D341Med (cell line): ENCODE data around the gene HIKESHI.
"Not testable (repeated sequence)": the region's sequence is repeated elsewhere in the genome, so short reads cannot be mapped to it uniquely, and the experiment has no call there.

Source experiments
- DNase-seq: peaks from one replicate; pipeline ENCODE4 v3.0.0; 2012; ENCODE audit warnings: low spot score

Gene HIKESHI

DNA sequence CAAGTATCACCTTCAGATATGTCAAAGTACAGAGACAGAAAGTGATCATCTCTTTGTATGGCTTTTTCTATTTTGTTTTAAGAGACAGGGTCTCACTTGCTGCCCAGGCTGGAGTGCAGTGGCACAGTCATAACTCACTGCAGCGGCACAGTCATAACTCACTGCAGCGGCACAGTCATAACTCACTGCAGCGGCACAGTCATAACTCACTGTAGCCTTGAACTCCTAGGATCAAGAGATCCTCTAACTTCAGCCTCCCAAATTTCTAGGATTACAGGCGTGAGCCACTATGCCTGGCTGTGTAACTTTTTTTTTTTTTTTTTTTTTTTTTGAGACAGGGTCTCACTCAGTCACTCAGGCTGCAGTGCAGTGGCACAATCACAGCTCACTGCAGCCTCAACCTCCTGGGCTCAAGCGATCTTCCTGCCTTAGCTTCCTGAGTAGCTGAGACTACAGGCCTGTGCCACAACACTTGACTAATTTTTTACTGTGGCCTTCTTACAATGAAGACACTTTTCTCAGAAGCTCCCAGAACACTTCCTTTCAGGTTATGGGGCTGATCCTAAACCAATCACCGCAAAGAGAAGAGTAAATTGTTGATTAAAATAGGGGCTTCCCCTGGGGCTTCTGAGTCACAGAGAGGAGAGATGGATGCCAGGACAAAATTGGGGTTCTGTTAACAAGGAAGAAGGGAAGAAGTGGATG, 9.0 kb upstream of the HIKESHI start:
- no peak for DNase-seq

DNA sequence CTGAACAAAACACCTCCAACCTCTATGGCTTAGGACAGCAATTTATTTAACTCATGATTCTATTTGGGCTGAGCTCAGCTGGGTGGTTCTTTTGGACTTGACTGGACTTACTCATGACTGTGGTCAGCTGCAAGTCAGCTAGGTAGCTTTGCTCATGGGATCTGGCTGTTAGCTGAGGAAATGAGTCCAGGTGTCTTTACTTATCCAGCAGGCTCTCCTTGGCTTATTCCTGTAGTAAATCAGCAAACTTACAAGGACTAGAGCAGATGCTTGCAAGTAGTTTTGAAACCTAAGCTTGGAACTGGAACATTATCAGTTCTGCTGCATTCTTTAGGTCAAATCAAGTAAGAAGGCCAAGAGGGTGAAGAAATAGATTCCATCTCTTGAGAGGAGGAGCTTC, 8.0 kb upstream of the HIKESHI start:
- DNase-seq = no peak

DNA sequence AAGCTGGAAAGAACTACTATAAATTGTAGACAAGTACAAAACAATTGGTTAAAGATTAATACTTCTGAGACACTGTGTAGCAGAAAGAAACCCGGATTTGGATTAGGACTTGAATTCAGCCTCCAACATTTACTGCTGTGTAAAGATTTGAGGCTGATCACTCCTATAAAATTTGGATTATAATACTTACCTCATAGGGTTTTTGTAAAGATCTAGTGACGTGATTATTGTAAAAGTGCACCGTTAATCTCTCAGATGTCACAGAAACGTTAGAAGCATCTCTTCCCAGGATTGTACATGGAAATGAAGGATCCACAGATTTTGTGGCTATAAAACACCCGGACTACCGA, 323 bp upstream of the HIKESHI start:
- no peak for DNase-seq

DNA sequence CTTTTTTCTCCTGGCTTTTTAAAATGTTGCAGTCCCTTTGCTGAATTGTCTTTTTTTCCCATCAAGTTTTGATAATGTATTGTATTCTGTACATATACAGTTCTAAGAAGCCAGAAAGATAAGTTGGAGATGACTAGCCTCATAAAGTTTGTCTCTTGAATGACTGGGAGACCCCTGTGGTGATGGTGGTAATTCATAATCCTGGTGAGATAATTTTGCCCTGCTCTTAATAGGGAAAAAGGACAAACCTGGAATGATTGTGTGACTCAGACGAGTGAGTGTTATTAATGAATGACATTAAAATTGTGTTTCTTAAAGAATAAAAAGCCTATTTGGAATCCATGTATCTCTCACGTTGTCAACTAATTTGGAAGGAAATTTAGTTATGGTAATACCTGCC, 1.2 kb downstream of the HIKESHI start:
- DNase-seq = no peak

DNA sequence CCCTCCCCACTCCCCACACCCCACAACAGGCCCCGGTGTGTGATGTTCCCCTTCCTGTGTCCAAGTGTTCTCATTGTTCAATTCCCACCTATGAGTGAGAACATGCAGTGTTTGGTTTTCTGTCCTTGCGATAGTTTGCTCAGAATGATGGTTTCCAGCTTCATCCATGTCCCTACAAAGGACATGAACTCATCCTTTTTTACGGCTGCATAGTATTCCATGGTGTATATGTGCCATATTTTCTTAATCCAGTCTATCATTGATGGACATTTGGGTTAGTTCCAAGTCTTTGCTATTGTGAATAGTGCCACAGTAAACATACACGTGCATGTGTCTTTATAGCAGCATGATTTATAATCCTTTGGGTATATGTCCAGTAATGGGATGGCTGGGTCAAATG, 6.7 kb downstream of the HIKESHI start:
- not testable (repeated sequence) for DNase-seq

DNA sequence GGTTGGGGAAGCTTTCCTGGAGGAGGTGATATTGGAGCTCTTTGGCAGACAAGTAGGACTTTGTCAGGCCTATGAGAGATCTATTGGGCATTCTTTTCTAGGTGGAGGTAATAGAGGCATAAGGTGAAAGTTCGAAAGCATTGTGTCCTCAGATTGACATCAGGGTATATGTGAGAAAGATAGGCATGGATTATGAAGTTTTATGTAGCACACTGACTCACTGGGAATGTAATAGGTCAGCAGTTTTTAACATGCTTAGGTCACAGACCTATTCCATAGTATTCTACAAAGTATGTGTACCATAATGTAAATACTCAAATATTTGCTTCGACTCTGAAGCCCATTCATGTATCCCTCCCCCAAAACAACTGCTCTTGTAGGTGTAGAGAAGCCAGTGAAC, 11.8 kb downstream of the HIKESHI start:
- DNase-seq = no peak

DNA sequence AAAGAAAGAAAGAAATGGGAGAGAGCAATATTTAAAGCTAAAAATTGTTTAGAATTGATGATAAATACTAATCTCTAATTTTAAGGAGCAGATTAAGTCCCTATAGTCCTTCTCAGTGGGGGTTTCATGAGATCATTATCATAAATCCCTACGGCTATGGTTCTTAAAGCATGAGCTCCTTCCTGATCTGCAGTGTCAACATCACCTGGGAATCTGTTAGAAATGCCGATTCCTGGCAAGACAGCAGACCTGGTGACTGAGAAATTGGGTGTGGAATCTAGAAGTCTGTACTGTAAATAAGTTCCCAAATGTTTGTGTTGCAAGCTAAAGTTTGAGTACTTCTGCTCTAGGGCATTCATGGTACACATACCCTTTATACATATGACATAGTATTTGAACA, 12.6 kb downstream of the HIKESHI start:
- no peak for DNase-seq

DNA sequence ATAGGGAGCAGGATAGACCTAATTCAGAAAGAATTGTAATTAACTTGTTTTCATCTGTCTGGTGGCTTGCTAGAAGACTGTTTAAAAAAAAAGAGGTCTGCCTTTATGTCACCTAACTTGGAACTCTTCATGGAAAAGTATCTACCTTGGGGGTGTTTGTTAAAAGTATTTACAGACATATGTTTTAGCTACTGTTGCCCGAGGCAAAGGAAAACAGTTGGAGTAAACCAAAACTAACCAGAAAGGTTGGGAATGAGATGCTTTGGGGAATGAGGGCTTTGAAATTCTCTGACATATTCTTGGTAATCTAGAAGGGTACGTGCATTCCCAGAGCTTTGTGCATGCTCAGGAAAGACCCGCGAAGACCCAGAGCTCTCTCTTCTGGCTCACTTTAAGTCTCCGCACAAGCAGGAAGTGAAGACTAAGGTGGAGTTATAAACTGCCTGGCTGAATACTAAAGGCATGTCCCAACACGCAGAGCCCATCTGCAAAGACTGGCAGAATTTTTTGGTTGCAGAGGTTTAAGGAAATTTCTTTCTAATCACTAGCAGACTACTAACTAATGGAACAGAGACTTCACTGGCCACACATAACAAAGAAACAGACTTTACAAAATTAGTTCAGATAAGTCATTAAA, 33.2 kb downstream of the HIKESHI start:
- DNase-seq = no peak

DNA sequence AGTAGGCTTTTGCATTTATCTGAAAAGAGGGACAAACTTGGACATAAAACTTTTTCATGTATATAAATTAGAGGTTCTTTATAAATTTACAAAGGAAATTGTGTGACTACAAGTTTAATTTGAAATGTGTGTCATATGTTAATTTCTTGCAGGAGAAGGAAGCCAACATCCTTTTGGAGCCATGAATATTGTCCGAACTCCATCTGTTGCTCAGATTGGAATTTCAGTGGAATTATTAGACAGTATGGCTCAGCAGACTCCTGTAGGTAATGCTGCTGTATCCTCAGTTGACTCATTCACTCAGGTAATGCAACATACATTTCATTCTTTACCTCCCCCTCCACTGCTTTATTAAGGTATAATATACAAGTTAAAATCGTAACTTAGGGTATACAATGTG, 35.2 kb downstream of the HIKESHI start:
- DNase-seq = no peak

DNA sequence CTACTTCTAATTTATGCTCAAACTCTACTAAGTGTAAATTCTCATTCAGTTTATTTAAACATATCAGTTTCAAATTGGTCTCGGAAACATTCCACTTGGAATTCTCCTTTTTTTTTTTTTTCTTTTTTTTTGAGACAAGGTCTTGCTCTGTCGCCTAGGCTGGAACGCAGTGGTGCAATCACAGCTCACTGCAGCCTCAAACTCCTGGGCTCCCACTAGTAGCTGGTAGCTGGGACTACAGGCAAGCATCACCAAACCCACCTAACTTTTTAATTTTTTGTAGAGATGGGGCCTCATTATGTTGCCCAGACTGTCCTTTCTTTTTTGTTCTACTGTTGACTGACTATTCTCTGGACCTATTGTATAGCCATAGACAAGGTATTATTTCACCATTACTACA, 39.3 kb downstream of the HIKESHI start:
- DNase-seq = no peak

DNA sequence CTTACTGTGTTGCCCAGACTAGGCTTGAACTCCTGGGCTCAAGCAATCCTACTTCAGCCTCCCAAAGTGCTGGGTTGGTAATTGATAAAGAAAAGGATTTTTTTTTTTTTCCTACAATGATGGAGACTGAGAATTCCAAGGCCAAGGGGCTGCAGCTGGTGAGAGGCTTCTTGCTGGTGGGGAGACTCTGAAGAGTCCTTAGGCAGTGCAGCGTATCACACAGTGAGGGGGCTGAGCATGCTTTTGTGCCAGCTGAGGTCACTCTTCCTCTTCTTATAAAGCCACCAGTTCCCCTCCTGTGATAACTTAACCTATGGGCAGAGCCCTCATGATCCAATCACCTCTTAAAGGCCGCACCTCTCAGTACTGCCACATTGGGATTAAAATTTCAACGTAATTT, 44.5 kb downstream of the HIKESHI start:
- DNase-seq = no peak

DNA sequence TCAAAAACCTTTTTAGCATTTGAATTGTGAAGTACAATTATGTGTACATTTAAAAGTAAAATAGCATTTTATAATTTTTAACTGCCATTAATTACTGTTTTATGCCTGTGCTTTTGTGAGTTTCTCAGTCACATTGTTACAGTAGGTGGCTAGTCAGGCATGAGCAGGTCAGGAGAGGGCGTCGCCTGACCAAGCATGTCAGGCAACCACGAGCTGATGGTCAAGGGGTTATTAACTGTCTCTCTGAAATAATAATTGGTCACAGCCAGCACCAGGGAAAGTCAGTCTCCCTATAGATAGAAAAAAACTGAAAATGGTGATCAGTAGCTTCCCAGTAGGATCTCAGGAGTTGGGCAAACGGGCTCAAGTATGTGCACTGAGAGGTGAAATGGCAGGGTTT, 53.2 kb downstream of the HIKESHI start:
- no peak for DNase-seq

DNA sequence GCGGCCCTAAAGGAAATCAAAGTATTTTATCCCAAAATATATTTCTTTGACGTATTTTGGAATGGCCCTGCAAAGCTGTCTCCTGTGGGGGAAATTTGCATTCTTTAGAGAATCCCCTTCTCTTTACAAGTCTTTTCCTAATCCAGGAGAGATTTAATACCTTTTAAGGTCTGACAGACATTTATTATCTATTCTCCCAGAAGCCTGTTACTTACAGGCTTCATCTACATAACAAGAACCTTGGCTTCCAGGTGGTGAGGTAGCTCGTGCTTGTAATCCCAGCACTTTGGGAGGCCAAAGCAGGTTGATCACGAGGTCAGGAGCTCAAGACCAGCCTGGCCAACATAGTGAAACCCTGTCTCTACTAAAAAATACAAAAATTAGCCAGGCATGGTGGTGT, 55.4 kb downstream of the HIKESHI start:
- not testable (repeated sequence) for DNase-seq

DNA sequence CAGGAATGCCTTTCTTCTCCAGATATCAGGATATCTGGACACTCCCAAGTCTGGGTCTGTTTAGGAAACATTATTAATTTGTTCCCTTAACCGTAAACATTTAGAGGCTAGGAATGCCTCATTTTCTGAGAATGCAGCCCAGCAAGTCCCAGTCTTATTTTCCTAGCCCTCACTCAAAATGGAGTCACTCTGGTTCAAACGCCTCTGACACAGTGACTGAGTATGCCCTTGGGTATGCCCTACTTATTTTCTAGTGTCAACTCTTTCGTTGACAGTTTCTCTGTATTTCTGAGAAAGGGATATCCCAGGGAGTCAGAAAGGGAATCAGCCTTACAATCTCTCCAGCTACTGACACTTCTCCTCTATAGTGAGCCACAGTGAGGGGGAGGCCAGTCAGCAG, 56.7 kb downstream of the HIKESHI start:
- DNase-seq = no peak

DNA sequence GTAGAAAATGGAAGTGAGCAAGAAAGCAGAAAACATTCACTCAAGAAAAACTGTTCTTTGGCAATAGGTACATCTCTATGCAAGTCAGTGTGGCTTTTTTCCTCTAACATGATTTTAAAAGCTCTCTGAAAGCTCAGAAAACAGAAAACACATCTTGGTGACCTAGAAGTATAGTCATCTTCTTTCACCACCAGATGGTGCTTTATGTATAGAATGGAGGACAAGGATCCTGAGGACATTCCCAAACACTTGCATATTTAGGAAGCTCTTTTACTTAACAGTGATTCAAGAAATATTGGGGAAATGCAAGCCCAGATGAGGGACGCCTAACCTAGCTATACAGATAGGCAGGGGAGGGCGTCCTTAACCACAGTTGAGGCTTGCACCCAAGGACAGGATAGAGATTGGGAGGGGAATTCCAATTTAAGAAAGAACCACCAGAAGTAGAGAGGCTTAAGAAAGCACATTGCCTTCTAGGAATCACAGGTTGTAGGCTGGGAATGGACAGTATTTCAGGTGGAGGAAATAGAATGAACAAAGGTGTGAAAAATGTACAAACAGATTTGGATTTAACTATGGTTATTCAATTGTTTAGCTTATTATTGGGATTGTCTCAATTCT, 58.8 kb downstream of the HIKESHI start:
- DNase-seq = no peak

DNA sequence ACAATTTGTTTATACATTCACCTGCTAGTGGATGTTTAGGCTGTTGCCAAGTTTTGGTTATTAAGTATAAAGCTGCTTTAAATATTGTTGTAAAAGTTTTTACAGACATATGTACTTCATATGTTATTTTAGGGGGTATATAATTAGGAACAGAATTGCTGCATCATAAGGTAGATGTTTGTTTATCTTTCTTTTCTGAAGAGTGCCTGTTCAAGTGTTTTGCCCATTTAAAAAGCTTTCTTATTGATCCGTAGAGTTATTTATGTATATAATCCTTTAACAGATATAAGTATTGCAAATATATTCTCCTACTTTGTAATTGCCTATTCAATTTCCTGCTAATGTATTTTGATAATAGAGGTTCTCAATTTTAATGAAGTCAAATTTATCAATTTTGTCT, 61.4 kb downstream of the HIKESHI start:
- DNase-seq = no peak

DNA sequence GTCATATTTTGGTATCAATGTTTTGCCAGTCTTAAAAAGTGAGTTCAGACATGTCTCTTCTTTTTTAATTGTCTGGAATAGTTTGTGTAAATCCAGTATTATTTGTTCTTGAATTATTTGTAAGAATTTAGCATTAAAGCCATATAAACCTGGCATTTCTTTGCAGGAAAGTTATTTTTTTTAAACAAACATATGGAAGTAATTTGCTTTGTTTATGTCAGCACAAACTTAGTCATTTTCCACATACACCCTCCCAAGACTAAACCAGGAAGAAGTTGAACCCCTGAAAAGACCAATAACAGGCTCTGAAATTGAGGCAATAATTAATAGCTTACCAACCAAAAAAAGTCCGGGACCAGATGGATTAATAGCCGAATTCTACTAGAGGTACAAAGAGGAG, 63.5 kb downstream of the HIKESHI start:
- no peak for DNase-seq

DNA sequence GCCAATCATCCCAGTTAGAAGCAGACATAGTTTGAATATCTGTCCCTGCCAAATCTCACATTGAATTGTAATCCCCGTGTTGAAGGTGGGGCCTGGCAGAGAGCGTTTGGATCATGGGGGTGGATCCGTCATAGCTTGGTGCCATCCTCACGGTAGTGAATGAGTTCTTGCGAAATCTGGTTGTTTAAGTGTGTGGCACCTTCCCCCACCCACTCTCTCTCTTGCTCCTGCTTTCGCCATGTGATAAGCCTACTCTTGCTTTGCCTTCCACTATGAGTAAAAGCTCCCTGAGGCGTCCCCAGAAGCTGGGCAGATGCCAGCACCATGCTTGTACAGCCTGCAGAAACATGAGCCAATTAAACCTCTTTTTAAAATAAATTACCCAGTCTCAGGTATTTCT, 67.6 kb downstream of the HIKESHI start:
- DNase-seq = no peak

DNA sequence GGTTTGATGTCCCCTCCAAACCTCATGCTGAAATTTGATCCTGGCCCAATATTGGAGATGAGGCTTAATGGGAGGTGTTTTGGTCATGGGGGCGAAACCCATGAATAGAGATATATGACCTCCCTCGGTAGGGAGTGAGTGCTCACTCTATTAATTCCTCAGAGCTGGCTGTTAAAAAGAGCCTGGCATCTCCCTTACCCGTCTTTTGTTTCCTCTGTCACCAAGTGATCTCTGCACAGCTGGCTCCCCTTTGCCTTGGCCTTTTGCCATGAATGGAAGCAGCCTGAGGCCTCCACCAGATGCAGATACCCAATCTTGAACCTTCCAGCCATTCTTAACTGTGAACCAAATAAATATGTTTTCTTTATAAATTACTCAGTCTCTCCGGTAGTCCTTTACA, 68.1 kb downstream of the HIKESHI start:
- DNase-seq = no peak

DNA sequence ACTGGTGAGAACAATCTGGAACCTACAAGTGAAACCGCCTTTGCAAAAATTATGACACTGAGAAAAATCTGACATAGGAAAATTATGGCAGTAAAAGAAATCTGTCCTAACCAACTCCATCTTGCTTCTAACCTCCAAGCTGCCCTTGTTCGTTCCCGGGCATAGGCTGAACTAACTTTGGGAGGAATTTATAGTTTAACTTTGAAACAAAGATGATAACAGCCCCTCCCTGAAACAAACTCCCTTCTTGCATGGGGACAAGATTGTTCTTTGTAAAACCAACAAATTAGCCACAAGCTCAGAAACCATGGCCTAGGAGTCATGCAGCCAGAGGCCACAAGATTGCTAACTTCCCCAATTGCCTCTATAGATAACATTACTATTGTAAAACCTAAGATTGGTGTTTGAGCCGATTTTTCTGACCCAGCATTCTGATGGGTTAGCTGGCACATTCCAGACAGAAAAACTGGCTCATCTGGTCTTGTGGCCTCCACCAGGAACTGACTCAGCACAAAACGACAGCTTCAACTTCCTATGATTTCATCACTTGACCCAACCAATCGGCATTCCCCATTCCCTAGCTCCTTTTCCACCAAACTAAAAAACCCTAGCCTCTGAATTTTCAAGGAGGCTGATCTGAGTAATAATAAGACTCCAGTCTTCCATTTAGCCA, 69.0 kb downstream of the HIKESHI start:
- DNase-seq = no peak

DNA sequence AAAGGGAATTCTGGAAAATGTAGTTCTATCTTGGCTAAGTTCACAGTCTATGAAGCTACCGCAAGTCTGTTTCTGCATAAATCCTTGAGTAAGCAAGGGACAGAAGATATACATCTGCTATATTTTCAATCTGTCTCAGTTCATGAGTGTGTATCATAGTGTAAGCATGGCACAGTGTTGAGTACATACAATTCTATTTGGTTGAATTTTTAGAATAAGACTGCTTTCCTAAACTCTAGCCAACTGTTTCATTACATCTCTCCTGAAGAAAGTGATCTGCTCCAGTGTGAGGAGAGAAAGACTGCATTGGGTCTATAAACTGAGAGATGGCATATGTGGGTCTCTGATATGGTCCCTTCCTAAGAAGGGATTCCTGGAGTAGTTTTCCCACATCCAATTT, 70.0 kb downstream of the HIKESHI start:
- DNase-seq = no peak

DNA sequence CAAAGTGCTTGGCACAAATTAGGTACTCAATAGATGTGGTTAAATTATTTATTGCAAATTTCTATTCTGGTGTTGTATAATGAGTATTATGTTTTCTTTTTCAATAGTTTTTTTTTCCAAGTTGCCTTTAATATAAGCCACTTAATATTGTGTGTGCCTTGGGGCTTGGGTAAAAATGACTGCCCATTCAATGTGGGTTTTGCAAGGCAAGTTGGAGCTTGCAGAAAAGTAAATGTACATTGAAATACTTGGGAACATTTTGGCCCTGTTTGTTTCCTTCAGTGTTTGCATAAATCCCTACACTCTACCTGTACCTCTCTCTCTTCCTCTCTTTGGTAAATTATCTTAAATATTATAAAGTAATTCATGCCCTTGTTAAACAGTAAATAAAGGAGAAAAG, 70.5 kb downstream of the HIKESHI start:
- DNase-seq = no peak

DNA sequence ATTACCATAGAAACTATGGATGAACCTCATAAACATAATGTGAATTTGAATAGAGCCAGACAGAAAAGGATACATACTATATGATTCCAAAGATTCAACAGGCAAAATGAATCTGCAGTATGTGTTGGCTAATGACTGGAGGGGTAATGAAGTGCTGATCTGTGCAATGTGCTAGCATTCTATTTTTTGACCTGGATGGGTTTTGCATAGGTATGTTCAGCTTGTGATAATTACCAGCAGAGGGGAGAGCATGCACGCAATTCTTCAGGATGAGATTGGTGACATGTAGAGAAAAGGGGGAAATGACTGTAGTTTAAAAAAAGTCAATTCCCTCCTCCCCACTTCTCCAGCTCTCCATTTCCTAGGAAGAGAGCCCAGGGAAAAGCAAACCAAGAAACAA, 72.0 kb downstream of the HIKESHI start:
- DNase-seq = no peak
